HEK293 (cell line): ENCODE measurements around the gene DHX16.

Source experiments
- AEBP2 ChIP-seq: fragments of 450-650 bp; formaldehyde crosslinking; IDR thresholded peaks from 2 replicates; pipeline ENCODE4 v1.5.1; 2016; ENCODE audit warnings: missing biosample characterization, missing genetic modification characterization, borderline replicate concordance
- EGR2 ChIP-seq: fragments of 450-650 bp; formaldehyde crosslinking; IDR thresholded peaks from 2 replicates; pipeline ENCODE4 v1.5.1; 2016; ENCODE audit warnings: low read depth, missing biosample characterization, missing genetic modification characterization
- HOXA7 ChIP-seq: sonication (generic); formaldehyde crosslinking; IDR thresholded peaks from 2 replicates; pipeline ENCODE4 v1.8.1; 2022; ENCODE audit warnings: missing genetic modification reagents, borderline replicate concordance
- KLF7 ChIP-seq: fragments of 450-650 bp; formaldehyde crosslinking; IDR thresholded peaks from 2 replicates; pipeline ENCODE4 v1.5.1; 2016; ENCODE audit warnings: missing biosample characterization, missing genetic modification characterization, borderline replicate concordance
- KLF9 ChIP-seq: fragments of 450-650 bp; formaldehyde crosslinking; IDR thresholded peaks from 2 replicates; pipeline ENCODE4 v1.5.1; 2016; ENCODE audit warnings: missing biosample characterization, missing genetic modification characterization, low read depth
- MZF1 ChIP-seq: fragments of 450-650 bp; formaldehyde crosslinking; IDR thresholded peaks from 2 replicates; pipeline ENCODE4 v1.5.1; 2017; ENCODE audit warnings: missing biosample characterization, missing genetic modification characterization, borderline replicate concordance
- PATZ1 ChIP-seq: fragments of 450-650 bp; formaldehyde crosslinking; IDR thresholded peaks from 2 replicates; pipeline ENCODE4 v1.5.1; 2016; ENCODE audit warnings: missing biosample characterization, missing genetic modification characterization
- SALL2 ChIP-seq: fragments of 450-650 bp; formaldehyde crosslinking; IDR thresholded peaks from 2 replicates; pipeline ENCODE4 v1.5.0; 2017; ENCODE audit warnings: missing biosample characterization, mild to moderate bottlenecking, missing genetic modification characterization, borderline replicate concordance
- SCRT1 ChIP-seq: fragments of 450-650 bp; formaldehyde crosslinking; IDR thresholded peaks from 2 replicates; pipeline ENCODE4 v1.5.1; 2016; ENCODE audit warnings: missing biosample characterization, missing genetic modification characterization, borderline replicate concordance
- SP7 ChIP-seq: fragments of 450-650 bp; formaldehyde crosslinking; IDR thresholded peaks from 2 replicates; pipeline ENCODE4 v1.5.1; 2016; ENCODE audit warnings: missing biosample characterization, missing genetic modification characterization
- WT1 ChIP-seq: fragments of 450-650 bp; formaldehyde crosslinking; IDR thresholded peaks from 2 replicates; pipeline ENCODE4 v1.5.1; 2016; ENCODE audit warnings: missing biosample characterization, missing genetic modification characterization
- ZBTB10 ChIP-seq: fragments of 450-650 bp; formaldehyde crosslinking; IDR thresholded peaks from 2 replicates; pipeline ENCODE4 v1.5.1; 2016; ENCODE audit warnings: missing biosample characterization, missing genetic modification characterization
- ZBTB20 ChIP-seq: fragments of 450-650 bp; formaldehyde crosslinking; IDR thresholded peaks from 2 replicates; pipeline ENCODE4 v1.5.1; 2016; ENCODE audit warnings: missing biosample characterization, missing genetic modification characterization
- ZBTB21 ChIP-seq: fragments of 450-650 bp; formaldehyde crosslinking; IDR thresholded peaks from 2 replicates; pipeline ENCODE4 v1.5.1; 2017; ENCODE audit warnings: missing biosample characterization, missing genetic modification characterization
- ZFP41 ChIP-seq: fragments of 450-650 bp; formaldehyde crosslinking; IDR thresholded peaks from 2 replicates; pipeline ENCODE4 v1.5.1; 2016; ENCODE audit warnings: missing biosample characterization, missing genetic modification characterization, borderline replicate concordance
- ZNF132 ChIP-seq: fragments of 450-650 bp; formaldehyde crosslinking; IDR thresholded peaks from 2 replicates; pipeline ENCODE4 v1.5.1; 2017; ENCODE audit warnings: missing biosample characterization, missing genetic modification characterization, borderline replicate concordance
- ZNF175 ChIP-seq: fragments of 450-650 bp; formaldehyde crosslinking; IDR thresholded peaks from 2 replicates; pipeline ENCODE4 v1.5.1; 2016; ENCODE audit warnings: missing biosample characterization, missing genetic modification characterization
- ZNF18 ChIP-seq: fragments of 450-650 bp; formaldehyde crosslinking; IDR thresholded peaks from 2 replicates; pipeline ENCODE4 v1.5.1; 2016; ENCODE audit warnings: missing biosample characterization, missing genetic modification characterization
- ZNF2 ChIP-seq: fragments of 450-650 bp; formaldehyde crosslinking; IDR thresholded peaks from 2 replicates; pipeline ENCODE4 v1.5.1; 2016; ENCODE audit warnings: missing biosample characterization, missing genetic modification characterization
- ZNF274 ChIP-seq, 2 experiments: fragments of 200-500 bp in 1 of 2; fragments of 450-650 bp in 1 of 2; sonication (Bioruptor generic) in 1 of 2; formaldehyde crosslinking in 1 of 2; IDR thresholded peaks; 2 replicates each; pipeline versions ENCODE4 v1.5.1 to v1.6.1; 2014 to 2016; ENCODE audit warnings: borderline replicate concordance in 1 of 2, inconsistent platforms in 1 of 2, low read length in 1 of 2, missing biosample characterization in 1 of 2, missing genetic modification characterization in 1 of 2
- ZNF292 ChIP-seq: fragments of 450-650 bp; formaldehyde crosslinking; IDR thresholded peaks from 2 replicates; pipeline ENCODE4 v1.5.1; 2016; ENCODE audit warnings: low read depth, missing biosample characterization, missing genetic modification characterization, borderline replicate concordance
- ZNF350 ChIP-seq: fragments of 450-650 bp; formaldehyde crosslinking; IDR thresholded peaks from 2 replicates; pipeline ENCODE4 v1.5.0; 2017; ENCODE audit warnings: missing biosample characterization, mild to moderate bottlenecking, missing genetic modification characterization
- ZNF366 ChIP-seq: fragments of 450-650 bp; formaldehyde crosslinking; conservative IDR thresholded peaks from 2 replicates; pipeline ENCODE4 v1.5.1; 2016; ENCODE audit warnings: missing biosample characterization, missing genetic modification characterization
- ZNF37A ChIP-seq: fragments of 450-650 bp; IDR thresholded peaks from 2 replicates; pipeline ENCODE4 v1.5.1; 2018; ENCODE audit warnings: missing biosample characterization, missing genetic modification characterization
- ZNF561 ChIP-seq: fragments of 450-650 bp; IDR thresholded peaks from 2 replicates; pipeline ENCODE4 v1.5.1; 2018; ENCODE audit warnings: missing biosample characterization, missing genetic modification characterization, borderline replicate concordance
- ZNF600 ChIP-seq: fragments of 450-650 bp; formaldehyde crosslinking; IDR thresholded peaks from 2 replicates; pipeline ENCODE4 v1.5.1; 2016; ENCODE audit warnings: missing biosample characterization, missing genetic modification characterization
- ZNF629 ChIP-seq: fragments of 450-650 bp; formaldehyde crosslinking; IDR thresholded peaks from 2 replicates; pipeline ENCODE4 v1.5.1; 2017; ENCODE audit warnings: missing biosample characterization, missing genetic modification characterization
- ZNF76 ChIP-seq: fragments of 450-650 bp; formaldehyde crosslinking; IDR thresholded peaks from 2 replicates; pipeline ENCODE4; 2016; ENCODE audit warnings: low read depth, missing biosample characterization, missing genetic modification characterization, borderline replicate concordance
- ZSCAN30 ChIP-seq: fragments of 450-650 bp; IDR thresholded peaks from 2 replicates; pipeline ENCODE4 v1.5.1; 2018; ENCODE audit warnings: missing biosample characterization, mild to moderate bottlenecking, missing genetic modification characterization, moderate library complexity

The DHX16 gene

GRCh38 chr6:30719791-30720737 is 47.3 kb upstream of the DHX16 start, which contains the start of gene TUBB (continued):
- TF ChIP-seq ZNF37A (tag by site-specific recombination), result no peak
- 0 out of 2 replicates have a peak, but pooled peaks have one; percentile 42 for TF ChIP-seq ZNF2 (tag by site-specific recombination)
- 0 out of 2 replicates have a peak, but pooled peaks have one; percentile 53 for TF ChIP-seq ZNF561 (tag by site-specific recombination)
- TF ChIP-seq ZNF292 (tag by site-specific recombination), result no peak
- TF ChIP-seq ZNF18 (tag by site-specific recombination), result no peak
- TF ChIP-seq PATZ1 (tag by site-specific recombination), result peak; percentile 85
- TF ChIP-seq ZBTB10 (tag by site-specific recombination), result no peak; the same call in 1 of the 2 replicates
- TF ChIP-seq AEBP2 (tag by site-specific recombination), result no peak
- peak; percentile 96 for TF ChIP-seq ZNF366 (tag by site-specific recombination)
- no peak for TF ChIP-seq ZNF175
- TF ChIP-seq ZNF350 (tag by site-specific recombination), result no peak
- TF ChIP-seq ZNF629 (tag by site-specific recombination), result peak; percentile 16; the same call in 1 of the 2 replicates
- no peak for TF ChIP-seq ZNF274 (IDR thresholded peaks at IDR 0.05; ENCODE audit: low read length)
- TF ChIP-seq ZNF274 (tag by site-specific recombination; IDR thresholded peaks at IDR 0.05; ENCODE audit: borderline replicate concordance), result no peak
- TF ChIP-seq HOXA7, result no peak
- no peak for TF ChIP-seq SALL2 (tag by site-specific recombination)
- no peak for TF ChIP-seq ZNF132 (tag by site-specific recombination)
- 0 out of 2 replicates have a peak, but pooled peaks have one; percentile 32 for TF ChIP-seq KLF7 (tag by site-specific recombination)
- TF ChIP-seq ZSCAN30 (tag by site-specific recombination), result peak; percentile 54; the same call in 1 of the 2 replicates
- peak; percentile 44; the same call in 1 of the 2 replicates for TF ChIP-seq ZNF600
- TF ChIP-seq SCRT1 (tag by site-specific recombination), result no peak
- TF ChIP-seq ZBTB21, result no peak
- peak; percentile 79 for TF ChIP-seq KLF9 (tag by site-specific recombination)
- TF ChIP-seq EGR2 (tag by site-specific recombination), result no peak
- TF ChIP-seq SP7 (tag by site-specific recombination), result peak; percentile 57; the same call in 1 of the 2 replicates
- peak; percentile 20; the same call in 1 of the 2 replicates for TF ChIP-seq MZF1 (tag by site-specific recombination)
- no peak; the same call in 1 of the 2 replicates for TF ChIP-seq WT1 (tag by site-specific recombination)
- TF ChIP-seq ZFP41 (tag by site-specific recombination), result no peak
- peak; percentile 45; the same call in 1 of the 2 replicates for TF ChIP-seq ZBTB20
- TF ChIP-seq ZNF76, result peak; percentile 94
